ENCODE results near the gene NECTIN1.
"Not testable (repeated sequence)": the region's sequence is repeated elsewhere in the genome, so short reads cannot be mapped to it uniquely, and the experiment has no call there.

NECTIN1 gene

GRCh38 chr11:119602745-119603373, 126.1 kb downstream of the NECTIN1 start:
- Histone ChIP-seq H3K27me3 (ENCODE audit: control insufficient read depth, insufficient read depth, low read length) (no peaks in the 10 kb centered on the region), H3K36me3 (ENCODE audit: control insufficient read depth, insufficient read depth, low read length) (no peaks in the 10 kb centered on the region), H3K4me1 (ENCODE audit: control insufficient read depth, insufficient read depth, low read length) (no peaks in the 10 kb centered on the region), H3K4me3 (ENCODE audit: low read length) (no peak overlapping the region), H3K9me3 (ENCODE audit: control insufficient read depth, low read length) (no peaks in the 10 kb centered on the region), H3K9ac (ENCODE audit: low read length) (no peak overlapping the region)

GRCh38 chr11:119599864-119600541, 129.0 kb downstream of the NECTIN1 start:
- H3K9me3 ChIP-seq (ENCODE audit: control insufficient read depth, low read length), result no peaks in the 10 kb centered on the region
- H3K9ac ChIP-seq (ENCODE audit: low read length), result no peak overlapping the region
- no peaks in the 10 kb centered on the region for H3K27me3 ChIP-seq (ENCODE audit: control insufficient read depth, insufficient read depth, low read length)
- H3K4me3 ChIP-seq (ENCODE audit: low read length), result no peak overlapping the region
- H3K36me3 ChIP-seq (ENCODE audit: control insufficient read depth, insufficient read depth, low read length), result no peaks in the 10 kb centered on the region
- no peaks in the 10 kb centered on the region for H3K4me1 ChIP-seq (ENCODE audit: control insufficient read depth, insufficient read depth, low read length)

- not testable (repeated sequence) for H3K4me3 ChIP-seq (ENCODE audit: low read length)
Measured at GRCh38 chr11:119595941-119596340, 133.1 kb downstream of the NECTIN1 start.

GRCh38 chr11:119594639-119595249, 134.3 kb downstream of the NECTIN1 start:
- H3K27me3 ChIP-seq (ENCODE audit: control insufficient read depth, insufficient read depth, low read length), result no peaks in the 10 kb centered on the region
- no peak overlapping the region for H3K4me3 ChIP-seq (ENCODE audit: low read length)
- H3K4me1 ChIP-seq (ENCODE audit: control insufficient read depth, insufficient read depth, low read length), result peaks cover 20% of the 10 kb centered on the region
- no peaks in the 10 kb centered on the region for H3K9me3 ChIP-seq (ENCODE audit: control insufficient read depth, low read length)
- H3K36me3 ChIP-seq (ENCODE audit: control insufficient read depth, insufficient read depth, low read length), result no peaks in the 10 kb centered on the region
- H3K9ac ChIP-seq (ENCODE audit: low read length), result no peak overlapping the region

More at GRCh38 chr11:119595941-119596340, 133.1 kb downstream of the NECTIN1 start:
- H3K9me3 ChIP-seq (ENCODE audit: control insufficient read depth, low read length); H3K4me1 ChIP-seq (ENCODE audit: control insufficient read depth, insufficient read depth, low read length); H3K9ac ChIP-seq (ENCODE audit: low read length); H3K36me3 ChIP-seq (ENCODE audit: control insufficient read depth, insufficient read depth, low read length); H3K27me3 ChIP-seq (ENCODE audit: control insufficient read depth, insufficient read depth, low read length): not testable (repeated sequence)

GRCh38 chr11:119593346-119593745, 135.7 kb downstream of the NECTIN1 start:
- H3K4me1 ChIP-seq (ENCODE audit: control insufficient read depth, insufficient read depth, low read length), result peaks cover 21% of the 10 kb centered on the region
- no peaks in the 10 kb centered on the region for H3K9me3 ChIP-seq (ENCODE audit: control insufficient read depth, low read length)
- no peak overlapping the region for H3K9ac ChIP-seq (ENCODE audit: low read length)
- H3K36me3 ChIP-seq (ENCODE audit: control insufficient read depth, insufficient read depth, low read length), result no peaks in the 10 kb centered on the region
- no peaks in the 10 kb centered on the region for H3K27me3 ChIP-seq (ENCODE audit: control insufficient read depth, insufficient read depth, low read length)
- H3K4me3 ChIP-seq (ENCODE audit: low read length), result no peak overlapping the region

GRCh38 chr11:119592642-119593041, 136.4 kb downstream of the NECTIN1 start:
- no peak overlapping the region for H3K9ac ChIP-seq (ENCODE audit: low read length)

GRCh38 chr11:119591836-119592310, 137.1 kb downstream of the NECTIN1 start:
- Histone ChIP-seq H3K4me1 (ENCODE audit: control insufficient read depth, insufficient read depth, low read length) (peaks cover 21% of the 10 kb centered on the region), H3K9me3 (ENCODE audit: control insufficient read depth, low read length) (no peaks in the 10 kb centered on the region), H3K9ac (ENCODE audit: low read length) (no peak overlapping the region), H3K4me3 (ENCODE audit: low read length) (no peak overlapping the region), H3K27me3 (ENCODE audit: control insufficient read depth, insufficient read depth, low read length) (no peaks in the 10 kb centered on the region), H3K36me3 (ENCODE audit: control insufficient read depth, insufficient read depth, low read length) (no peaks in the 10 kb centered on the region)

More at GRCh38 chr11:119592642-119593041, 136.4 kb downstream of the NECTIN1 start:
- peaks cover 21% of the 10 kb centered on the region for H3K4me1 ChIP-seq (ENCODE audit: control insufficient read depth, insufficient read depth, low read length)
- H3K27me3 ChIP-seq (ENCODE audit: control insufficient read depth, insufficient read depth, low read length), result no peaks in the 10 kb centered on the region
- H3K4me3 ChIP-seq (ENCODE audit: low read length), result no peak overlapping the region
- no peaks in the 10 kb centered on the region for H3K36me3 ChIP-seq (ENCODE audit: control insufficient read depth, insufficient read depth, low read length)
- H3K9me3 ChIP-seq (ENCODE audit: control insufficient read depth, low read length), result no peaks in the 10 kb centered on the region

GRCh38 chr11:119590651-119591351, 138.2 kb downstream of the NECTIN1 start:
- no peaks in the 10 kb centered on the region for H3K27me3 ChIP-seq (ENCODE audit: control insufficient read depth, insufficient read depth, low read length)
- H3K4me3 ChIP-seq (ENCODE audit: low read length), result no peak overlapping the region
- no peak overlapping the region for H3K9ac ChIP-seq (ENCODE audit: low read length)
- peaks cover 26% of the 10 kb centered on the region for H3K4me1 ChIP-seq (ENCODE audit: control insufficient read depth, insufficient read depth, low read length)
- no peaks in the 10 kb centered on the region for H3K36me3 ChIP-seq (ENCODE audit: control insufficient read depth, insufficient read depth, low read length)
- no peaks in the 10 kb centered on the region for H3K9me3 ChIP-seq (ENCODE audit: control insufficient read depth, low read length)

GRCh38 chr11:119589001-119589400, 140.0 kb downstream of the NECTIN1 start:
- Histone ChIP-seq H3K4me1 (ENCODE audit: control insufficient read depth, insufficient read depth, low read length) (peaks cover 41% of the 10 kb centered on the region), H3K36me3 (ENCODE audit: control insufficient read depth, insufficient read depth, low read length) (no peaks in the 10 kb centered on the region), H3K9ac (ENCODE audit: low read length) (no peak overlapping the region), H3K27me3 (ENCODE audit: control insufficient read depth, insufficient read depth, low read length) (peaks cover 10% of the 10 kb centered on the region), H3K4me3 (ENCODE audit: low read length) (no peak overlapping the region), H3K9me3 (ENCODE audit: control insufficient read depth, low read length) (no peaks in the 10 kb centered on the region)
